NCI-H345 treated with DMSO at 0.1 percent for 48 hours (cell line): ENCODE measurements around the gene TYR.
"Not testable (repeated sequence)": the region's sequence is repeated elsewhere in the genome, so short reads cannot be mapped to it uniquely, and the experiment has no call there.

Source experiments
- DNase-seq: peaks from one replicate; lab custom pipeline; 2025; ENCODE audit not compliant: unreplicated experiment; lab: John Stamatoyannopoulos, UW

TYR gene

GRCh38 chr11:89342880-89343572, 165.4 kb downstream of the TYR start:
- DNase-seq, result not testable (repeated sequence)
